SHP77 (cell line): Measurements from ENCODE around the gene FOSL1.

Source experiments
- DNase-seq, 2 experiments: peaks; one replicate each; lab custom pipeline; 2025; lab: John Stamatoyannopoulos, UW

Gene FOSL1

DNA sequence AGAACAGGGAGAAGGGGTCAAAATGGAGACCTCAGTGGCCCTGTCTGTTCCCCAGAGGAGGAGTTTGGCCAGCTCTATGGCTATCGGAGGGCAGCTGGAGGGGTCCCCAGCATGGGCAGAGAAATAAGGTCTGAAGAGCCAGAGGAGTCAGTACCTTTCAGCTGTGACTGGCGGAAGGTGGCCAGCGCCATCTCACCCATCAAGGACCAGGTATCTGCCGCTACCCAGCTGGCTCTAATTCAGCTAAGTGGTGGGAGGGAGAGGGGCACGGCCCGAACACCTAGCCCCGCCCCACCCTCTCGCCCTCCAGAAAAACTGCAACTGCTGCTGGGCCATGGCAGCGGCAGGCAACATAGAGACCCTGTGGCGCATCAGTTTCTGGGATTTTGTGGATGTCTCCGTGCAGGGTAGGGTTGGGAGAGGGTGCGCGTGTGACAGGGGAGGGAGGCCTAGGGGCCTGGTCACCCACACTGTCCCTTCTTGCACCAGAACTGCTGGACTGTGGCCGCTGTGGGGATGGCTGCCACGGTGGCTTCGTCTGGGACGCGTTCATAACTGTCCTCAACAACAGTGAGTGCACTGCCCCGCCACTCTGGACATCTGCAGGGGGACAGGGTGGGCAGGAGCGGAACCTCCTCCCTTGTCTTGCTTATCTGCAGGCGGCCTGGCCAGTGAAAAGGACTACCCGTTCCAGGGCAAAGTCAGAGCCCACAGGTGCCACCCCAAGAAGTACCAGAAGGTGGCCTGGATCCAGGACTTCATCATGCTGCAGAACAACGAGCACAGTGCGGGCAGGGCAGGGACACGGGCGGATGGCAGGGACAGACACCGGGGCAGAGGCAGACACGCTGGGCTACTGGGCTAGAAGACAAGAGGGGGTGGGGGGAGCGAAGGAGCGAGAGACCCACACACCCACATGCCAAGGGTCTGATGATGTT is 17.8 kb downstream of the FOSL1 start:
- DNase-seq: no peak

DNA sequence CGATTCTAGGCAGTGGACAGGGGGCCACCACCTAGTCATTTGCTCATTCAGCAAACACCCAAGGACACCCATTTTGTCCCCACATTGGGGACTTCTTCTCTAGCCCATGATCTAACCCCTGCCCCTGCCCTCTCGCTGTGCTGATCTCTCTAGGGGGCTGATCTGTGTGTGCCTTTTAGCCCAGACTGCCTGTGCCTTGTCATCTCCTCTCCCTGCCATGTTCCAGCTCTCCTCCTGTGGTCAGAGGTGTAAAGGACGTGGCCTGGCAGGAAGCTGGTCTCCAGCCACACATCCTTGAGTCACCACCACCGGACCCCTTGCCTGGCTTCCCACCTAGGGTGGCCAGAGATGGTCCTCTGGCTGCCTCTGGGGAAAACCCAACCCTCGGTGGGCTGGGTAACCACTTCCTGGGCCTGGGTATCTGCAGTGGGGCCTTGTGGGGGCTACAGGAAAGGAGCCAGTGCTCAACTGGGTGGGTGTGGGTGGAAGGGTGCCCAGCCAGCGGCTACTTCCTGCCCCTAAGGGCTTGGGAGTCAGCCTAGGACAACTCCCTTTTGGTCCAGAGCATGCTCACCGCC is 19.3 kb downstream of the FOSL1 start:
- no peak for DNase-seq

DNA sequence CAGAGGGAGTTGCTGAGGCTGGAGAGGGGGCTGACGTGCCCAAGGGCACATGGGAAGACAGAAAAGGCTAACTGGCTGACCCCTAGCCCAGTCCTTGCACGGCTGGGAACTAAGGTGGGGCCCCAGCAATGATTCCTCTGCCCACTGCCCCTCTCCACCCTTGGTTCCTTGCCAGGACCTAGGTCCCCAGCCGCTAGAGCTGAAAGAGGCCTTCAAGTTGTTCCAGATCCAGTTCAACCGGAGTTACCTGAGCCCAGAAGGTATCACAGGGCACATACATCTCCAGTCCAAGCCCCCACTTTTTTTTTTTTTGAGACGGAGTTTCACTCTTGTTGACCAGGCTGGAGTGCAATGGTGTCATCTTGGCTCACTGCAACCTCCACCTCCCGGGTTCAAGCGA is 20.2 kb downstream of the FOSL1 start:
- no peak for DNase-seq

DNA sequence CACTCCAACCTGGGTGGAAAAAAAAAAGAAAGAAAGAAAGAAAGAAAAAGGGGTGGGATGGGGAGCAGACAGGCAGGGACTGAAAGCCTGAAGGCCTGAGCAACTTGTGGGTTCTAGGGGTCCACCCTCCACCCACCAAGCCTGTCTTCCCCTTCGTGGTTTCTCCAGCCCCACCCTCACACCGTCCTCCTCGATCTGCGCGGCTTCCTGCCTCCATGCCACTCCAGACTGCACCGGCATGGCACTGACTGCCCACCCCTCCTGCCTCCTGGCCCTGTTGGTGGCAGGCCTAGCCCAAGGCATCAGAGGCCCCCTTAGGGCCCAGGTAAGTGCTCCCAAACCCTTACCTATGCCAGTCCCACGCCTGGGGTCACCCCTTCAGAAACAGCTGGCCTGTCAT is 20.6 kb downstream of the FOSL1 start, which contains the start of gene CTSW:
TSS of gene CTSW (plus strand) at position 221 of the 400 bp plus-strand sequence. CDS start at position 239, 18 bp downstream.
- DNase-seq: no peak

DNA sequence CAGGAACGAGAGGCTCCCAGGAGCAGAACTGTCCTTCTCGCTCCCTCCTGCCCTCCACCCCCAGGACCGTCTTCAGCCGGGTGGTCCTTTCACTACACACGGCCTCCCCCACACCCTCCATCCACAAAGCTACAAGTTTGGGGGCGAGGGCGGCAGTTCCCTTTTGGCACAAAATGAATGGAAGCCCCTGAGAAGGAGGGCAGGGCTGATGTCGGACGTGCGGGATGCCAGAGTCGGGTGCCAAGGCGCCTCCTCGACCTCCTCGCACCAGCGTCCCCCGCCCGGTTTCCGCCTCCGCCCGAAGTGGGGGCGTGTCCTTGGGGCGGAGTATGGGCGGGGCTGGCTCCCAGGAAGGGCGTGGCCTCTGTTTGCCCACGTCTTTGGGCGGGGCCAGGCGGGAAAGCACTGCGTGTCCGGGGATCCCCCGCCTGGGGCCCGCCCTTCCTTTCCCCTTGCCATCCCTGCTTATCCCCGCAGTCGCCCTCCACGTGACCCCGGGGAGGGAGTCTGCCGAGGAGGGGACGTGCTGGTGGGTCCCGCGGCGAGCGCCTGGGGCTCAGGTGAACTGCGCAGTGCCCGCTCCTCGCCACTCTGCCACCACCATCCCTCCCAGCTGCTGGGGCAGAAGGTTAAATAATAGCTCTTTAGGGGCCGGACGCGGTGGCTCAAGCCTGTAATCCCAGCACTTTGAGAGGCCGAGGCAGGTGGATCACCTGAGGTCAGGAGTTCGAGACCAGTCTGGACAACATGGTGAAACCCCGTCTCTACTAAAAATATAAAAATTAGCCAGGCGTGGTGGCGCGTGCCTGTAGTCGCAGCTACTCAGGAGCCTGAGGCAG is 26.7 kb downstream of the FOSL1 start:
- DNase-seq: peak; percentile 88 to 92

DNA sequence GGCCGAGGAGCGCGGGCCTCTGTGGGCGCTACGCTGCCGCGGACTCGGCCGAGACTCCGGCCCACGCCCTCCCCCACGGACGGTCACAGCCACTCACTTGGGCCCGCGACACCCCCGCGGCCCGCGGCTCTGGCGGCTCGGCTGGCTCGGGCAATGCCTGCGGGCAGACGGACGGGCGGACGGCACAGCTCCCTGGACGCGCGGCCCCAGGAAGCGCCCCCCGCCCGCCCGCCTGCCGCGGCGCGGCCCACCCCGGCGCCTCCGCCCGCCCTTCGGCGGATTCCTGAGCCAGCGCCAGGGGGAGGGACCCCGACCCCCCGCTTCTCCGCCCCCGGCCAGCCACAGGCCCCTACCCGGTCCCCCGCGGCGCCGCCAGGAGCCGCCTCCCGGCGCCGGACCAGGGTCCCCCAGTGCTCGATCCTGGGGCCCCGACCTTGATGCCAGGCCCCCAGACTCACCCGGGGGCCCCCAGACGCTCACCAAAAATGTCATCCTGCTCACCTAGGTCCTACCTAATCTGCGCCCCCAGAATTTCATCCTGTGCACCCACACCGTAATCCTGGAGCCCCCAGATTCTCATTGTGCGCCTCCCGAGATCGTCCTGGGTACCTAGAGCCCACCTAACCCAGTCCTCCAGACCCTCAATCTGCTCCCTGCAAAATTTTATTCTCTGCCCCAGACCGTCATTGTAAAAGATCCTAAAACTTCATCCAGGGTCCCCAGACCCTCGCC is 27.4 kb downstream of the FOSL1 start, which contains the start of gene EFEMP2:
TSS of gene EFEMP2 (minus strand) at position 215 of the 732 bp plus-strand sequence. CDS start 446 bp downstream, outside the sequence.
- DNase-seq: no peak

DNA sequence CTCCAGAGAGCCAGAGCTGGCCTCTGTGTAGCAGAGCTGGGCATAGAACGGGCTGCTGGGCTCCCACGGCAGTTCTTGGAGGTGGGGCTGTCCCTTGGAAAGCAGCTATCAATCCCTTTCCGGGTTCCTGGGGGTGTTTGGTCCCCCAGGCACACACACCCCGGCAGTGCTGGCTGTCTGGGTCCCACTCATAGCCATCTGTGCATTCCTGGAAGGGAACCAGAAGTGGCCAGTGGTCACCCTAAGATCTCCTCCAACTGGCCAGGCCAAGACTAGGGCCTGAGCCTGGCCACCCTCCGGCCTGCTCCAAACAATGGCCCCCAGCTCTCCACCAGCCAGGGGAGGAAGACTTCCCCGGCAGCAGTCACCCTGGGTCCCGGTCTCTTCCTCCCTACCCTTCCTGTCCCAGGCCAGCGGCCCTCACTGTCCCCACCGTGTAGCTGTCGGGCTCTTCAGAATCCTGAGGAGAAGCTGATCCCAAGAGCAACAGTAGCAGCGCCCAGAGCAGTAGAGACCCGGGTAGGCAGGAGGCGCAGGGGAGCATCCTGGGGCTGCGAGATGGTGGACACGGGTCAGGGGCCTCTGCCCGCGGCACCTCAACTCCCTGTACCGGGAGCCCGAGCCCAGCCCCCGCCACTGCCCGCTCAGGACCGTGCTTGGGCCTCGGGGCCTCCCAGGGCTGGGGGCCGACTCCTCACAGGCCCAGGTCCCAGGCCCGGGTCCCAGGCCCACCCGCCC is 28.2 kb downstream of the FOSL1 start:
- DNase-seq: no peak

DNA sequence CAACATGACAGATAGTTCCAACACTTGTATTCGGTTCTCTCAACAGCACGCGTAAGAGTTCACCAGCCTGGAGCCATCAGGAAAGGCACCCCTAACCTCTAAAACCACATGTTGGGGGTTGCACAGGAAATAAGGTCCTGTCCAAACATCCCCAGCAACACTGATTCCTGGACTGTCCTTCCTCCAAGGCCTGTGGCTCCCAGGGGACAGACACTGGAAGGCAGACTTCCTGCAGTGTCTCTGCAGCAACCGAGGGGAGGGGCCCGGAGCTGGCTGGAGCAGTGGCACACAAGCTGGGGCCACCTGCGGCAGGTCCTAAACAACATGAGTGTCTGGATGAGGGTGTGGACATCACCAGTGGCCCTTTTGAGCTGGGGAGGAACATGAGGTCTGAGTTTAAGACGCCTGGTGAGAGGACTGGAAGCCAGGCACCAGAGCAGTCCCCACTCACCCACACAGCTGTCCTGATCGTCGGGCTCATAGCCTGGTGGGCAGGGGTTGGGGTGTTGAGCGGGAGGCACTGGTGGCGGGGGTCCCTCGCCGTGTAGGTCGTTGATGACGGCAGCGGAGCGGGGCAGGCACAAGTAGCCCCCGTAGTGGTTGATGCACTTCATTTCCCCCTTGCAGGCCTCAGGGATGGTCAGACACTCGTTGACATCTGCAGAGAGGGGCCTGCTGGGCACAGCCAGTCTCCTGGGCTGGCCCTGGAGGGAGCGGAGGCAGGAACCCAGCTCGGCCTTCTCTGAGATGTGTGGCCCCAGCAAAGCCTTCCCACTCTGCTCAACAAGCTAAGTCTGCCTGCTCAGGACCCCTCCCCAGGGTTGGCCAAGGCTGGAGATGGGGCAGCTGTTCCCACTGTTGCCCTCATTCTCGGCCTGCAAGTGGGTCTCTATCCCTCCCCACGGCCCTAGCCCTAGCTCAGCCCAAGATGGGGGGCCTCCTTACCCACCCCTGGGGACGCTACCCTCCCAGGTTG is 29.2 kb downstream of the FOSL1 start:
- peak in 1 of 2 experiments; percentile 45 for DNase-seq

DNA sequence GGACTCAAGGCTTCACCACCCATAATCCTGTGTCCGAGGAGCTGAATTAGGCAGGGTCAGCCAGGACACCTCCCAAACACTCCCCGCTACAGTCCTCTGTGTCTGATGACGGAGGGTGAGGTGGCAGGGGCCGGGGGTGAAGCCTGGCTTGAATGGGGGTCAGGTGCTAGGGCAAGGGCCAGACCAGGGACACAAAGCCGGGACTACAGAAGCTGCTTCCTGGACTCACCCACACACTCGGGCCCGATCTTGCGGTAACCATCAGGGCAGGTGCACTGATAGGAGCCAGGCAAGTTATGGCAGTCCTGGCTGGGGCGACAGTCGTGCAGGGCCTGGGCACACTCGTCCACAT is 29.9 kb downstream of the FOSL1 start:
- DNase-seq: no peak

DNA sequence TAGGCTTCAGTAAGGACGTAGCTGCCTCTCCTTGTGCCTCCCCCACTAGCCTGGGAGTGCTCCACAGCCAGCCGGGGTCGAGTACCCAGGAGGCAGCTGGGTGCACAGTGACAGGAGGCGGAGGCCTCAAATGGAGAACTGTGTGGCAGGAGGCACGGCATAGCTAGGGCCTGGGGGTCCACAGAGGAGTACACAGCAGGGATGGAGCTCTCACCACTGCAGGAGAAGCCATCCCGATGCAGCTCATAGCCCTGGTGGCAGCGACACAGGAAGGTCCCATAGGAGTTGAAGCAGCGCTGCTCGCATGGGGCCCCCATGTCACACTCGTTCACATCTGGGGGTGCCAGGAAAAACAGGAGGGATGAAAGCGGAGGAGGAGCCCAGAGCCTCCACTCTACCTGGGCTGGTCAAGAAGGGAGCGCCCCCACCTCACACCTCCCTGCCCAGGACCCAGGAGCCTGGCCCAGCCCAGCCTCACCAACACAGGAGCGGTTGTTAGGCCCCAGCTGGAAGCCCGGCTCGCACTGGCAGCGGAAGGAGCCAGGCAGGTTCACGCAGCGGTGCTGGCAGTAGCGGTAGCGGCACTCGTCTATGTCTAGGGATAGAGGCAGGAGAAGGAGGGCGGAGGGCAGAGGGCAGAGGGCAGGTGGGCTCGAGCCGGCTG is 30.4 kb downstream of the FOSL1 start:
- DNase-seq: no peak

DNA sequence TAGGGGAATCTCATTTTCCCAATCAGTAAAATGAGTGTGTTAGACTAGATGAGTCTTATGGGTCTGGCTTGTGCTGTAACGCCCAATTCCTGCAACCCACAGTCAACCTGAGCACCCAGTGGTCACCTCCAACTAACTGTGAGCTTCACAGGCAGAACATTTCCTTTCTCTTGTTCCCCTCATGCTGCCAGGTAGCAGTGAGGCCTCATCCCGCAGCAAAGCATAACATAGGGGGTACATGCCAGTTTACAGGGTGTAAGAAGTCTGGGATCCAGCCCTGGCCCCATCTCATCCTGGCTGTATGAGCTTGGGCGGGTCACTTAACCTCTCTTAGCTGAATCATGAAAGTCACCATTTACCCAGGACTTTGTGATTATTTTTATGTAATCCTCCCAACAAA is 31.3 kb downstream of the FOSL1 start:
- no peak for DNase-seq

DNA sequence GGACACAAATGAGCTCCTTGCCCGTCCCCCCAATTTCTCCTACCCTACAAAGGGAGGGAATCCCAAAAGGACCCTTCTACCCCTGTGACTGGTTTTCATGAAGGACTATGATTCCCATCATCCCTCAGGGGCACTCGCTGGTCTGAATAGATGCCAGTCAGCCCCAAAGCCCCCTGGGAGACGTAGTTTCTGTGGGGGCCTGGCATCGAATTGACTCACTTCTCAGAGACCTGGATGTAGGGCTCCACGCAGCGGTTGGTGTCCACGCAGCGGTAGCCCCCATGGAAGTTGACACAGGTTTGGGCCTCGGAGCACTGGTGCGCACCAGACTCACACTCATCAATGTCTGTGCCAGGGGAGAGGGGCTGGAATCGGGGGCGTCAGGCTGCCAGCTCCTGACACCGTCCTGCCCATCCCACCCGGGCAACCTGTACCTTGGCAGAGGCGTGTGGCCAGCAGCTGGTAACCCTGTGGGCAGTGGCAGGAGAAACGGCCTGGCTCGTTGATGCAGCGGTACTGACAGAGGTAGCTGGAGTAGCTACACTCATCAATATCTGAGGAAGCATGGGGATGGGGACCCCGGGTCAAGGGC is 32.0 kb downstream of the FOSL1 start:
- no peak for DNase-seq

DNA sequence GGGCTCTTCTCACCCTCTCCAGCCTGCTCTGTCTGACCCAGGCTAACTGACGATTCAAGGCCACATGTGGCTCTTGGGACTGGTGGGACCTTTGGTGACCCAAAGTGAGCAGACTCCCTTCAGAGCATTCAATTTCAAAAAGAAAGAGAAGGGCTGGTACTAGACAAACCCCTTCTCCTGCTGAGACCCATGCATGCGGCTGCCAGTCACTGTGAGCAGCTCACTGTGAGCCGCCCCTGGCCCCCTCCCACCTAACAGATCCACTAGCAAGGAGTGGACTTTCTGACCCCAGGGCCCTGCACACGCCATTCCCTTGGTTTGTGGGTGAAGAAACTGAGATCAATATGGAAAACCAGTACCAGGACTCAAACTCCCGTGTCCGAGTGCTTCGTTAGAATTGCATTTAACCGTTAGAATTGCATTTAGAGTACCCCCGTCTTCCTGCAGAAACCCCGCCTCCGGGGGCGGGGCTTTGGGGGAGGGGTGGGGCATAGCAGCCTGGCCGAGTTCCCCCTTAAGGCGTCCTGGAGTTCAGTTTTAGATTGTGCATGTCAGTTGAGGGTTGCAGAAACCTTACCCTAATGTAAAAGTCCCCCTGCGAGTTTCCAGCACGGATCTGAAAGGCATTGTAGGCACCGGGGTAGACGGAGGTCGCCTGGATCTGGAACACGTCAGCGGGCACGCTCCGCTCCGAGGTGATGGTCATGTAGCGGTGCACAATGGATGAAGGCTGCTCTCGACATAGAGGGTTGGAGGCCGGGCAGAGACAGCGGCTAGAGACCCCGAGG is 32.7 kb downstream of the FOSL1 start:
- no peak for DNase-seq

DNA sequence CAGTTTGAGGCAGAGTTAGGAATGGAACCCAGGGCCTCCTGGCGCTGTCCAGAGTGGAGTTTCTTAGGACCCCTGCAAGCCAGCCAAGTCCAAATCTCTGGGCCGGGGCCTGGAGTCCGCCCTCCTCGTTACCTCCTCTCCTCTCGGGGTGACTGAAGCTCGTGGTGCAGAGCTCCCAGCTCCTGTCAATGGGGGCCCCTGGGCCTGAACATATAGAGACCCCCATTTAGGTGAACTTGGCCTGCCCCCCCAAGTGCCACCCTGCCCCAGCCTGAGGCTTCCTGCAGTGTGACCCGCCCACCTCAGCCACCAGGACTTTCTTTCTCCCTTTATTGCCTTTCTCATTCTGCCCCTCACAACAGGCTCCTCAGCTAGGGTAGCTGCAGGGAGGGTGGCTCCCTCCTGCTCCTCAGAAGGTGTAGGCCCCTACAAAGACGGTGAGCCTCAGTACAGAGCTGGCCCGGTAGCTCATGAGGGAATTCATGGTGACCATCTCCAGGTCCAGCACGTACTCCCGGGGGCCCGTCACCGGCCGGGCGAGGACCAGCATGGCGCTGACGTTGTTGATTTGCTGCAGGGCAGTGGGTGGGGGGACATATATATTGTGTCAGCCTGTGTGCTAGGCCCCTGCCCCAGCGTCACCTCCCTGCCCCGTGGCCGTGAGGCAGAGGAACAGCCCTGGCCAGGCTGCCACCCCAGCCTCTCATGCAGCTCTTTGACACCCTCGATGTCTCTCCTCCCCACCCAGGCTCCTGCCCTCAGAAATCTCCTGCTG is 33.5 kb downstream of the FOSL1 start:
- DNase-seq: no peak

DNA sequence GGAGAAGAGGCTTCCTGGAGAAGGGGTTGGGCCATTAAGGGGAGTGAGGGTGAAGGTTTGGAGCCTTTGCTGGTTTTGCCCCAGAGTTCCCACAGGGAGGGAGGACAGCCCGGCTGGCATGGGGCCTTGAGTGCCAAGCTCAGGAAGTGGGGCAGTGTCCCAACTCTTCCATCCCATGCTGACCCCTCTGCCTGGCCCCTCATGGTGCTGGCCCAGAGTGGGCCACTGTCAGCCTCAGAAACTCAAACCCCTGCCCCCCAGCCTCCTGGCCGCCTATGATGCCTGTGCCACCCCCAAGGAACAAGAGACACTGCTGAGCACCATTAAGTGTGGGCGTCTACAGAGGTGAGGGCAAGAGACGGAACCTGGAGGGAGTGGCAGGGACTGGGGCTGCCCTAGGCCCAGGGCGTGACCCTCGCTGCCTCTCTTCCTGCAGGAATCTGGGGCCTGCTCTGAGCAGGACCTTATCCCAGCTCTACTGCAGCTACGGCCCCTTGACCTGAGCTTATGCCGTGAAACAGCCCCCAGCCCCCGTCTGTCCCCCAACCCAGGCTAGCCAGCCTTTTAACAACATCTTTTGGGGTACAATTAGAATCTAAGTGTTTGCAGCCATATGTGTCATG is 34.5 kb downstream of the FOSL1 start:
- DNase-seq: no peak

DNA sequence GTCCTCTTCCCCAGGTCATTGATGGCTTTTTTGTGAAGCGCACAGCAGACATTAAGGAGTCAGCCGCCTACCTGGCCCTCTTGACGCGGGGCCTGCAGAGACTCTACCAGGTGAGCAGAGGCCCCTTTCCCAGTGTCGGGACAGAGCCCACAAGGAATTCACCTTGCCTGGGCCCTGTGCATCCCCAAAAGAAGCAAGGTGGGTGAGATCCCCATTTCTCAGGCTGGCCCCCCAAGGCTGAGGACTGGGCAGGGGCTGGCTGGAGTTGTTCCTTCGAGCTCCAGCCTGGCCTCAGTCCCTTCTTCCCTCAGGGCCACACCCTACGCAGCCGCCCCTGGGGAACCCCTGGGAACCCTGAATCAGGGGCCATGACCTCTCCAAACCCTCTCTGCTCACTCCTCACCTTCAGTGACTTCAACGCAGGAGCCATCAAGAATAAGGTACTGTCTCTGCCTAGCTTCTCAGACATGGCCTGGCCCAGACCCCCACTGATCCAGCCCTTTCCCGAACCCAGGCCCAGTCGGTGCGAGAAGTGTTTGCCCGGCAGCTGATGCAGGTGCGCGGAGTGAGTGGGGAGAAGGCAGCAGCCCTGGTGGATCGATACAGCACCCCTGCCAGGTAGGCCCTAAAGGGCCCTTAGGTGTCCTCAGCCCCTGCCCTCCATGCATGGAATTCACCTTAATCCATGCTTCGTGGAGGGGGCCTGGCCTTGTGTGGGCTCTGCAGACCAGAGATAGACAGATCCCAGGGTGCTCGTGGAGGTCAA is 35.3 kb downstream of the FOSL1 start:
- DNase-seq: no peak
